ENCODE data around the gene EPHA2. TPM values are rescaled to one million over a fixed set of nuclear protein-coding genes. Genes with fewer than 3 reads are reported as not detected.

Gene EPHA2
- total RNA-seq, 1 experiment from 2014 or later, result 14.2 TPM

DNA sequence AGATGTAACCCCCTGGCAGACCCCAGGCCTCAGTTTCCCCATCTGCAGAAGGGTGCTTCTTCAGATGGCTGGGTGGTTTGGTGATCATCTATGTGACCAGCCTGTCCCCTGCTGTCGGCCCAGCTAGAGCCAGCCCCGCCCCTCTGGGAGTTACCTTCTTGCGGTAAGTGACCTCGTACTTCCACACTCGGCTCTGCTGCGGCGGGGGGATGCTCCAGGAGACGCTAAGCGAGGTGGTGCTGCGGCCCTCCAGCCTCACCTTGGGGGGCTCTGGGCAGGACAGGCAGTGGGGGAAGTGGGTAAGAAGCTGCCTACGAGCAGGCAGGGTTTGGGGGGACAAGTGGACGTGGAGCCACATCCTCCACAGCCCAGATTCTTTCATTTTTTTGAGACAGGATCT, 20.4 kb downstream of the EPHA2 start:
- no peak for DNase-seq (ENCODE audit: low spot score)

GRCh38 chr1:16134906-16135305, 21.0 kb downstream of the EPHA2 start:
- DNase-seq (ENCODE audit: low spot score), result no peak

DNA sequence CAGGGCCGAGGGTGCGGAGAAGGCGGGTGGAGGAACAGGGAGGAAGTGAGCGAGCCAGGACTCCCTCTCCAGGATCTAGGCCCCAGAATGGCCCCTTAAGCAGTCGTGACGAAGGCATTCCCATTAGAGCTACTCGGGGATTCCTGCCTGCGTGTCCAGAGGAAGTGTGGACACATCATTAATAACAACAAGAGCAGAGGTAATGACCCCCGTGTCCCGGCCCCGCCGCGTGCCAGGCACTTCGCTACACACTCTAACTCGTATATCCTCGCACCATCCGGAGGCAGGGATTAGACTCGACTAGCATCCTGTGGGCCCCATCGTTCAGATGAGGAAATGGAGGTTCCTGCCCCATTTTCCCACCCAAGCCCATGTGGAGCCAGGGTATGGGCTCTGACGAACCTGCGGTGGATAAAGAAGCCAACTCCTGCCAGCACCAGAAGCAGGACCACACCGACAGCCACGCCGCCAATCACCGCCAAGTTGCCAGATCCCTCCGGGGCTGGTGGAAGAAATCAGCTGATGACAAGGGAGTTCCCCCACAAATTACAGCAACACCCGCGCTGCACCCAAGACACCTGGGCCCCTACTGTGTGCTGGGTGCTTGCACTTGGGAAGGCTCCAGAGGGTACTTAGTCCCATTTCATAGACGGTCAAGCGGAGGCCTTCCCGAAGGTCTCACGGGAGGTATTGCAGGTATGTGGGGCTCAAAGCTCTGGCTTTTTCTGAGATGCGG, 21.6 kb downstream of the EPHA2 start:
- no peak for DNase-seq (ENCODE audit: low spot score)

DNA sequence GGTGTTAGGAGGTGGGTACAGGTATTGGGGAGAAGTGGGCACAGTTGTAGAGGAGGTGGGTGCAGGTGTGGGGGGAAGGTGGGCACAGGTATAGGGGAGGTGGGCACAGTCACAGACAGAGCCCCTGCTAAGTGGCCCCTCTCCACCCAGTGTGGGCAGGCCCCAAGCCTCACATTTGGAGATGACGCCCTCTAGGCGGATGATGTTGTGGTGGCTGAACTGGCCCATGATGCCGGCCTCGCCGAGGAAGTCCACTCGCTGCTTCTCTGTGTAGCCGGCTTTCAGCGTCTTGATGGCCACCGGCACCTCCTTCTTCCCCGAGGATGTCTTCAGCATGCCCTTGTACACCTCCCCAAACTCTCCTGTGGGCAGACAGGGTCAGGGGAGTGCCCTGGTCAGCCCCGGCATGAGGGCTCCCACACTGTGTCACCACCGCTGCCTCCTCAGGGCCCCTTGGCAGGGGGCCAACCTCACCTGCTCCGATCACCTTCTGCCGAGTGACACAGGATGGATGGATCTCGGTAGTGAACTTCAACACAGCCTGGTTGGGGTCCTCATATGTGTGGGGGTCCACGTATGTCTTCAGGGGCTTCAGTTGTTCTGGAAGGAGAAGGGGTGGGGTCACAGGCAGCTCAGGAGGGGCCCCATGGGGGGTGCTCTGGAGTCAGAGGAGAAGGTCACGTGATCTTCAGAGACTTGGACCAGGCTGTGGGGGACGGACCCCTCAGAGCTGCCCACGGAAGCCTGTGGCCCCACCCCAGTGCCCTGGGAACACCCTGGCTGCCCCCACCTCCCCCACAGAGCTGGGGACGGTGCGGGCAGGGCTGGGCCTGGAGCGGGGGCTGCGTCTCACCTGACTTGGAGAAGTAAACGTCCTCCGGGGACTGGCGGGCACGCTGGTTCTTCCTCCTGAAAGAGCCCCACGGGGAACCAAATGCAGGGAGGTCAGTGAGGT, 22.6 kb downstream of the EPHA2 start:
- no peak for DNase-seq (ENCODE audit: low spot score)

DNA sequence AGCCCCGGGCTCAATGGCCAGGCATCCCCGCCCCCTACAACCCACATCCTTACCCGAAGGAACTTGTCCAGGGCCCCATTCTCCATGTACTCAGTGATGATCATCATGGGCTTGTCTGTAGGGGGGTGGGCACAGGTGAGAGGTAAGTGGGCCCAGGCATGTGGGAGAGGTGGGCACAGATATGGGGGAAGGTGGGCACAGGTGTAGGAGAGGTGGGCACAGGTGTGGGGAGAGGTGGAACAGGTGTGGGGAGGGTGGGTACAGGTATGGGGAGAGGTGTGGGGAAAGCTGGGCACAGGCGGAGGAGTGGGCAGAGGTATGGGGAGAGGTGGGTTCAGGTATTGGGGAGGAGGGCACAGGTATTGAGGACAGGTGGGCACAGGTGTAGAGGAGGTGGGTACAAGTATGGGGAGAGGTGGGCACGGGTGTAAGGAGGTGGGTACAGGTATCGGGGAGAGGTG, 23.5 kb downstream of the EPHA2 start:
- no peak for DNase-seq (ENCODE audit: low spot score)

- DNase-seq (ENCODE audit: low spot score), result no peak
Observed at GRCh38 chr1:16131636-16132324, 24.1 kb downstream of the EPHA2 start.

DNA sequence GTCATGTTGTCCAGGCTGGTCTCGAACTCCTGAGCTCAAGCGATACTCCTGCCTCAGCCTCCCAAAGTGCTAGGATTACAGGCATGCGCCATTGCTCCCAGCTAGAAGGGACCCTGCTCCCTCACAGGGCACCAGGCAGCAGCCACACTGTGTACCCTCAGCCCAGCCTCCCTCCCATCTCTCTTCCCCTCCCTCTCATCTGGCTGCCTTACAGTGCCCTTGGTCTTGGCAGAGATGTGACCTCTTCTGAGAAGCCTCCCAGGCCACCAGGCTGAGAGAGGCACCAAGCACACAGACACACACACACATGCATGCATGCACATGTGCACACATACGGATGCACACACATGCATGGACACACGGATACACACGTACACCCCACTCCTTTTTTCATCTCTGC, 25.0 kb downstream of the EPHA2 start:
- DNase-seq (ENCODE audit: low spot score), result no peak

DNA sequence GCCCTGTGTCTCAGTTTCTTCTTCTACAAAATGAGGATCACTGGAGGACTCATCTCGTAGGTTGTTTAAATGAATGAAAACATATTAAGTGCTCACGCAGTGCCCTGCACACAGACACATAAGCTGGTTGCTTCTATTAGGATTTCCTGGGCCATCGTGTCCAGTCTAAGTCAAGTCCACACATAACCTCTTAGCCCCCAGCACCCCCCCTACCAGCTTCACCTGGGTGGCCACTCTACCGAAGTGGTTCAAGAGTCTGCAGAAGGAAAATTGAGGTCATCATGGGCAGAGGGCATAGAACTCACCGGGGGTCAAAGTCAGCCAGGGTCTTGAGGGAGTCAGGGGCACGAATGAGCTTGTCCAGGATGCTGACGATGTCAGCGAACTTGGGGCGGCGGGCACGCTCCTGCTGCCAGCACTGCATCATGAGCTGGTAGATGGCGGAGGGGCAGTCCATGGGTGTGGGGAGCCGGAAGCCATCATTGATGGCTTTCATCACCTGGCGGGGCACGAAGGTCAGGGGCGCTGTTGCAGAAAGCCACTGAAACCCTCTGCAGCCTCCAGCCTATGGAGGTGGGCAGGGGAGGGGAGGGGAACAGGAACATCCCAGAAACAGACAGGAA, 25.8 kb downstream of the EPHA2 start:
- no peak for DNase-seq (ENCODE audit: low spot score)

DNA sequence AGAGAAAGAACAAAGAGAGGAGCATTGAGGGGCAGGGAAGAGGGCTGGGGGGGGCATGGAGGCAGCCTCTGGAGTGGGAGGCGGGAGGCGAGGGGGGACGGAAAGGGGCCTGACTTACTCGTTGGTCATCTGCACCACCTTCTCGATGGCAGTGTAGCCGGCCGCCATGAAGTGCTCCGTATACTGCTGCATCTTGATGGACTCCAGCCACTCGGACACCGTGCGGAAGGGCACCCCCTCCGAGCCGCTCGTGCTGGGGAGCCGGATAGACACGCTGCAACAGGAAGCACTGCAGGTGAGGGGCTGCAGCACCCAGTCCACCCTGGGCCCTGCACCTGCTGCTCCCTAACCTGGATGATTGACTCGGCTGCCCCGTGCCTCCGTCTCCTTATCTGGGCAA, 26.6 kb downstream of the EPHA2 start:
- DNase-seq (ENCODE audit: low spot score), result no peak

- DNase-seq (ENCODE audit: low spot score), result no peak
Observed at GRCh38 chr1:16128338-16128741, 27.5 kb downstream of the EPHA2 start.

GRCh38 chr1:16127676-16128337, 28.1 kb downstream of the EPHA2 start:
- no peak for DNase-seq (ENCODE audit: low spot score)

- no peak for DNase-seq (ENCODE audit: low spot score)
Observed at GRCh38 chr1:16126743-16127515, 28.9 kb downstream of the EPHA2 start.

GRCh38 chr1:16126160-16126559, 29.7 kb downstream of the EPHA2 start:
- DNase-seq (ENCODE audit: low spot score), result no peak

DNA sequence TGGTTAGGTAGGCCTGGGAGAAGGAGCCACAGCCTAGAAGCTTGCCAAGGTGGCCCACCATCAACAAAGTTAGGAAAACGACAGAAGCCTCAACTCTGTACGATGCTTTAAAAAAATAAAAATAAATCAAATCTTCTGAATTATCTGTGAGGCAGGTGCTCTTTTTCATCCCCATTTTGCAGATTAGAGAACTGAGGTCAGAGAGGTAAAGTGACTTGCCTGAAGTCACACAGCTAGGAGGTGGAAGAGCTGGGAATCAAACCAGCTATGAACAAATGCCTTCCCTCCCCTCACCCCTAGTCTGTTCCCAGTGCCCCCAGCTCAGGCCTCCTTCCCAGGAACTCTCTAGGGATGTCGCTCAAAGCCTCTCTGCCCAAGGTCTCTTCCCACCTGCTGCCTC, 30.4 kb downstream of the EPHA2 start:
- DNase-seq (ENCODE audit: low spot score), result no peak

DNA sequence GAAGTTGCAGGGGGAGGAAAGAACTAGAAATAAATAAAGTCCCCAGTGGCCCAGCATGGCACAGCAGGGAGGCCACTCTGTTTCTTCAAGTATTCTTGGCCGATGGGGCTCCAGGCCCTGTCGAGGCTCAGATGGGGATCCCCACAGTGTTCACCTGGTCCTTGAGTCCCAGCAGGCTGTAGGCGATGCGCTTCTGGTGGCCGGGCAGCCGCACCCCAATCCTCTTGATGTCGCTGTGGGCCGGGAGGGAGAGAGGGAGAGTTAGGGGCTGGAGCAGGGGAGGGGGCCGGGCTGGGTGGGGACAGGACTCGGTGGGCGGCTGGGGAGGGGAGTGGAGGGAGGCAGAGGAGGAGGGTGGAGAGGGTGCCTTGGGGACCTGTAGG, 30.8 kb downstream of the EPHA2 start:
- DNase-seq (ENCODE audit: low spot score), result no peak

DNA sequence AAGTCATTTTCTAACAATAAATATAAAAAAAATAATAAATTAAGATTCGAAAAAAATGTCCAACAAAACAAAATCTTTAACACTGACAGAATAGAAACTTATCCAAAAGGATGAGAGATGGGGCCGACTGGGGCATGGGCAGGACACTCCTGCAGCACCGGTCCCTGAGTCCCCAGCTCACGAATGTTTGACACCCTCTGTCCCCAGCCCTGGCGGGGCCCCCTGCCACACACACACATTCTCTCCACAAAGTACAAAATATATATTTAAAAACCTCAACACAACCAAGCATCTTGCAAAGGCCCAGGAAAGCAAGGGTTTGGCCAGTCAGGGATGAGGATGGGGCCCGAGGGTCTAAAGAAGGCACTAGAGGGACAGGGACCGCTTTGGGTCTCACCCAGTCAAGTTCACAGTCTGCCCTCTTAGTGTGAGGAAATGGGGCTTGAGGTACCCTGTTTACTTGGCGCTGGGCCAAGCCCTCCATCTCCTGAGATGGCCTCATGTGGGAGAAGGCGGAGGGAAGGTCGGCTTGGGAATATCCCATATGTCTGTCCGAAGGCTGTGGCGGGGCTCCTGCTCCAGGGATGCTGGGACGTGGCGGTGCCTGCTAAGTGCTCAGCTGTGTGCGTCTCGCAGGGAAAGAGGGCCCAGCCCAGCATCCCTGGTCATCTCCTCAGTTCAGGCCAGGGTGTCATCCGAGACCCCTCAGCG, 31.3 kb downstream of the EPHA2 start:
- DNase-seq (ENCODE audit: low spot score), result no peak

GRCh38 chr1:16122916-16123315, 33.0 kb downstream of the EPHA2 start:
- peak; percentile 77 for DNase-seq (ENCODE audit: low spot score)

- no peak for DNase-seq (ENCODE audit: low spot score)
Observed at GRCh38 chr1:16122350-16122881, 33.5 kb downstream of the EPHA2 start.

- DNase-seq (ENCODE audit: low spot score), result no peak
Observed at GRCh38 chr1:16120940-16121410, 34.9 kb downstream of the EPHA2 start.
